ENCODE data around the gene ENGASE. TPM values are rescaled to one million over a fixed set of nuclear protein-coding genes. Genes with fewer than 3 reads are reported as not detected.

The ENGASE gene
- total and polyA plus RNA-seq, 2 experiments from 2014 or later, result 9.0 to 27.1 TPM

DNA sequence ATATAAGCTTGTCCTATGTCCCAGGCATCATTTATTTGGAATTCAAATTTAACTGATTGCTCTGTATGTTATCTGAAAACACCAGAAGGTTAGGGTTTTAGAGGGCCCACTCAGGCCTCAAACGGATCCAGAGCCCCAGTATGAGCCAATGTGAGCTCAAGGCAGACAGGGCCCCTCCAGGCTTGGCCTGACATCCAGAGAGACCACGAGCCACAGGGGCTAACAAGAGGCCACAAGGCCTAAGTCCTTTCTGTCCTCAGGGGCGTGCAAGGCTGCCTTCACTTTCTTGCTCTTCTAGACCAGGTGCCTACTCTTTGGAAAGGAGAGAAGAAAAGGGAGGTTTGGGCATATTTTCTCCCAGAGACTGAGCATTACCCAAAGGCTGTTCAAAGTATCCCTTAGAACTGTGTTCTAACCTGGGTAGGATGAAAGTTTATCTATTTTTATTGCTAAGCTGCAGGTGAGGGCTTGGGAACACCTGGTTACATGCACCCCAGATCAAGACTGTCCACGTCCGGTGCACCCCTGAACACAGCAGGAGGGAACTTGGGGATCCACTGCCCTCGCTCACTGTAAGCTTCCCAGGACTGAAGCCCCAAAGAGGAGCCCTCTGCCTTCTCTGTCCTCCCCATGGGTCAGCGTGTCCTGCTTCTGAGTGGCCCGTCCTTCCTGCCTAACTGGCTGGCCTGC lies 1.5 kb upstream of the ENGASE start:
- no peak overlapping the region for H3K4me3 Mint-ChIP-seq
- no peak overlapping the region for H3K4me2 ChIP-seq

More for the DNA sequence above, 1.5 kb upstream of the ENGASE start:
- Histone ChIP-seq H2AFZ (no peak overlapping the region), H3K79me2 (replicated peaks; ENCODE audit: insufficient read depth) (no peaks in the 10 kb centered on the region), H3K27ac (ENCODE audit: low read depth) (no peak overlapping the region), H3K4me1 (ENCODE audit: insufficient read depth) (peaks cover 7% of the 10 kb centered on the region; the same call in 1 of the 2 replicates), H3F3A (replicated peaks; ENCODE audit: low read depth) (no peaks in the 10 kb centered on the region), H3K27me3 (ENCODE audit: insufficient read depth) (no peaks in the 10 kb centered on the region), H3K9me2 (ENCODE audit: insufficient read depth) (no peaks in the 10 kb centered on the region), H3K36me3 (ENCODE audit: insufficient read depth) (no peaks in the 10 kb centered on the region), H3K4me3 (no peak overlapping the region), H4K20me1 (replicated peaks; ENCODE audit: insufficient read depth) (peaks cover 9% of the 10 kb centered on the region)
- ATAC-seq (no peak), DNase-seq (ENCODE audit: low spot score) (no peak)
- Mint-ChIP-seq H3K36me3 (ENCODE audit: low read depth) (no peaks in the 10 kb centered on the region; the same call in 2 of the 3 replicates), H3K9me3 (no peaks in the 10 kb centered on the region), H3K27me3 (ENCODE audit: insufficient read depth, low read depth, poor library complexity) (peaks cover 9% of the 10 kb centered on the region), H3K4me1 (peaks cover 8% of the 10 kb centered on the region; the same call in 2 of the 3 replicates), H3K27ac (no peak overlapping the region)
- TF ChIP-seq EZH2phosphoT487 (IDR thresholded peaks at IDR 0.05; ENCODE audit: unreplicated experiment), result no peak
- no peak for TF ChIP-seq ZNF331 (CRISPR knock-in tag; IDR thresholded peaks at IDR 0.05; ENCODE audit: low read depth)
- no peak for TF ChIP-seq ETS1 (IDR thresholded peaks at IDR 0.05)
- TF ChIP-seq EZH2 (IDR thresholded peaks at IDR 0.05; ENCODE audit: low read depth, unreplicated experiment), result no peak
- TF ChIP-seq POLR2AphosphoS5 (IDR thresholded peaks at IDR 0.05; ENCODE audit: low read depth), result no peak
- no peak for TF ChIP-seq STAT1 (IDR thresholded peaks at IDR 0.05; ENCODE audit: unreplicated experiment)
- no peak for TF ChIP-seq JUNB (IDR thresholded peaks at IDR 0.05; ENCODE audit: unreplicated experiment)
- TF ChIP-seq ZNF114 (CRISPR knock-in tag; IDR thresholded peaks at IDR 0.05), result no peak
- TF ChIP-seq NANOG (IDR thresholded peaks at IDR 0.05; ENCODE audit: borderline replicate concordance), result no peak
- no peak for TF ChIP-seq ZNF462 (CRISPR knock-in tag; IDR thresholded peaks at IDR 0.05)
- TF ChIP-seq, protein P1, sequence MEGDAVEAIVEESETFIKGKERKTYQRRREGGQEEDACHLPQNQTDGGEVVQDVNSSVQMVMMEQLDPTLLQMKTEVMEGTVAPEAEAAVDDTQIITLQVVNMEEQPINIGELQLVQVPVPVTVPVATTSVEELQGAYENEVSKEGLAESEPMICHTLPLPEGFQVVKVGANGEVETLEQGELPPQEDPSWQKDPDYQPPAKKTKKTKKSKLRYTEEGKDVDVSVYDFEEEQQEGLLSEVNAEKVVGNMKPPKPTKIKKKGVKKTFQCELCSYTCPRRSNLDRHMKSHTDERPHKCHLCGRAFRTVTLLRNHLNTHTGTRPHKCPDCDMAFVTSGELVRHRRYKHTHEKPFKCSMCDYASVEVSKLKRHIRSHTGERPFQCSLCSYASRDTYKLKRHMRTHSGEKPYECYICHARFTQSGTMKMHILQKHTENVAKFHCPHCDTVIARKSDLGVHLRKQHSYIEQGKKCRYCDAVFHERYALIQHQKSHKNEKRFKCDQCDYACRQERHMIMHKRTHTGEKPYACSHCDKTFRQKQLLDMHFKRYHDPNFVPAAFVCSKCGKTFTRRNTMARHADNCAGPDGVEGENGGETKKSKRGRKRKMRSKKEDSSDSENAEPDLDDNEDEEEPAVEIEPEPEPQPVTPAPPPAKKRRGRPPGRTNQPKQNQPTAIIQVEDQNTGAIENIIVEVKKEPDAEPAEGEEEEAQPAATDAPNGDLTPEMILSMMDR (conservative IDR thresholded peaks at IDR 0.05; ENCODE audit: low read depth in 2 of 2), result no peak
- no peak for TF ChIP-seq CREB1 (CRISPR knock-in tag; IDR thresholded peaks at IDR 0.05; ENCODE audit: low read depth)
- TF ChIP-seq, protein P2, sequence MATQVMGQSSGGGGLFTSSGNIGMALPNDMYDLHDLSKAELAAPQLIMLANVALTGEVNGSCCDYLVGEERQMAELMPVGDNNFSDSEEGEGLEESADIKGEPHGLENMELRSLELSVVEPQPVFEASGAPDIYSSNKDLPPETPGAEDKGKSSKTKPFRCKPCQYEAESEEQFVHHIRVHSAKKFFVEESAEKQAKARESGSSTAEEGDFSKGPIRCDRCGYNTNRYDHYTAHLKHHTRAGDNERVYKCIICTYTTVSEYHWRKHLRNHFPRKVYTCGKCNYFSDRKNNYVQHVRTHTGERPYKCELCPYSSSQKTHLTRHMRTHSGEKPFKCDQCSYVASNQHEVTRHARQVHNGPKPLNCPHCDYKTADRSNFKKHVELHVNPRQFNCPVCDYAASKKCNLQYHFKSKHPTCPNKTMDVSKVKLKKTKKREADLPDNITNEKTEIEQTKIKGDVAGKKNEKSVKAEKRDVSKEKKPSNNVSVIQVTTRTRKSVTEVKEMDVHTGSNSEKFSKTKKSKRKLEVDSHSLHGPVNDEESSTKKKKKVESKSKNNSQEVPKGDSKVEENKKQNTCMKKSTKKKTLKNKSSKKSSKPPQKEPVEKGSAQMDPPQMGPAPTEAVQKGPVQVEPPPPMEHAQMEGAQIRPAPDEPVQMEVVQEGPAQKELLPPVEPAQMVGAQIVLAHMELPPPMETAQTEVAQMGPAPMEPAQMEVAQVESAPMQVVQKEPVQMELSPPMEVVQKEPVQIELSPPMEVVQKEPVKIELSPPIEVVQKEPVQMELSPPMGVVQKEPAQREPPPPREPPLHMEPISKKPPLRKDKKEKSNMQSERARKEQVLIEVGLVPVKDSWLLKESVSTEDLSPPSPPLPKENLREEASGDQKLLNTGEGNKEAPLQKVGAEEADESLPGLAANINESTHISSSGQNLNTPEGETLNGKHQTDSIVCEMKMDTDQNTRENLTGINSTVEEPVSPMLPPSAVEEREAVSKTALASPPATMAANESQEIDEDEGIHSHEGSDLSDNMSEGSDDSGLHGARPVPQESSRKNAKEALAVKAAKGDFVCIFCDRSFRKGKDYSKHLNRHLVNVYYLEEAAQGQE (IDR thresholded peaks at IDR 0.05; ENCODE audit: unreplicated experiment), result no peak

Measured in GM23338 (cell line).